GM23338 (cell line): Measurements from ENCODE around the gene ATG7. TPM values are rescaled to one million over a fixed set of nuclear protein-coding genes. Genes with fewer than 3 reads are reported as not detected.

ENCODE experiments used
- ATAC-seq: fragments of 200-7000 bp; cut with Tn5 transposase; 3 replicates; pipeline ENCODE4 v1.9.1; 2020
- DNase-seq: peaks from one replicate; pipeline ENCODE4 v3.0.0-alpha.2; 2015; ENCODE audit warnings: low spot score
- H2AFZ ChIP-seq: fragments of 200-600 bp; sonication (generic); 2 replicates; pipeline ENCODE4 v1.8.0; 2016; ENCODE audit warnings: antibody characterized with exemption, mild to moderate bottlenecking, moderate library complexity
- H3F3A ChIP-seq: fragments of 200-600 bp; sonication (generic); replicated peaks from 2 replicates; pipeline ENCODE4 v1.8.0; 2017; ENCODE audit warnings: antibody characterized with exemption, mixed run types, low read depth
- H3K27ac ChIP-seq: fragments of 200-600 bp; sonication (generic); 2 replicates; pipeline ENCODE4 v1.6.1; 2016; ENCODE audit warnings: low read depth
- H3K27me3 ChIP-seq: fragments of 200-600 bp; sonication (generic); 2 replicates; pipeline ENCODE4 v1.8.0; 2016; ENCODE audit warnings: mild to moderate bottlenecking, mixed run types, moderate library complexity; ENCODE audit not compliant: insufficient read depth
- H3K36me3 ChIP-seq: fragments of 200-600 bp; sonication (generic); 2 replicates; pipeline ENCODE4 v1.8.0; 2016; ENCODE audit warnings: mild to moderate bottlenecking; ENCODE audit not compliant: insufficient read depth
- H3K4me1 ChIP-seq: fragments of 200-600 bp; sonication (generic); 2 replicates; pipeline ENCODE4 v1.8.0; 2016; ENCODE audit warnings: mild to moderate bottlenecking, moderate library complexity; ENCODE audit not compliant: insufficient read depth
- H3K4me2 ChIP-seq: fragments of 200-600 bp; sonication (generic); 2 replicates; pipeline ENCODE4 v1.7.1; 2017; ENCODE audit warnings: mixed run types
- H3K4me3 ChIP-seq: fragments of 200-600 bp; sonication (generic); 2 replicates; pipeline ENCODE4 v1.6.1; 2016; ENCODE audit warnings: mixed run types
- H3K79me2 ChIP-seq: fragments of 200-600 bp; sonication (generic); replicated peaks from 2 replicates; pipeline ENCODE4 v1.8.0; 2017; ENCODE audit warnings: mild to moderate bottlenecking; ENCODE audit not compliant: insufficient read depth
- H3K9me2 ChIP-seq: fragments of 200-600 bp; sonication (generic); 2 replicates; pipeline ENCODE4 v1.8.0; 2017; ENCODE audit not compliant: insufficient read depth
- H4K20me1 ChIP-seq: fragments of 200-600 bp; sonication (generic); replicated peaks from 2 replicates; pipeline ENCODE4 v1.8.0; 2017; ENCODE audit warnings: mild to moderate bottlenecking; ENCODE audit not compliant: insufficient read depth
- H3K27ac Mint-ChIP-seq: 2 replicates; pipeline ENCODE4 v1.8.0; 2020; ENCODE audit warnings: inconsistent platforms, mild to moderate bottlenecking, moderate library complexity, mixed read lengths
- H3K27me3 Mint-ChIP-seq: 3 replicates; pipeline ENCODE4 v1.8.0; 2022; ENCODE audit warnings: low read depth, mild to moderate bottlenecking, moderate library complexity, mixed read lengths, inconsistent platforms; ENCODE audit not compliant: insufficient read depth, poor library complexity
- H3K36me3 Mint-ChIP-seq: 3 replicates; pipeline ENCODE4 v1.8.0; 2021; ENCODE audit warnings: low read depth, mild to moderate bottlenecking, inconsistent platforms, moderate library complexity, mixed read lengths
- H3K4me1 Mint-ChIP-seq: 3 replicates; pipeline ENCODE4 v1.8.0; 2020; ENCODE audit warnings: mild to moderate bottlenecking, inconsistent platforms, mixed read lengths
- H3K4me3 Mint-ChIP-seq: 3 replicates; pipeline ENCODE4 v1.8.0; 2021; ENCODE audit warnings: moderate library complexity, mild to moderate bottlenecking, inconsistent platforms, mixed read lengths
- H3K9me3 Mint-ChIP-seq: 3 replicates; pipeline ENCODE4 v1.8.0; 2020; ENCODE audit warnings: moderate library complexity, mild to moderate bottlenecking, inconsistent platforms, mixed read lengths
- CREB1 ChIP-seq: fragments of 250-450 bp; sonication (Bioruptor Pico); IDR thresholded peaks from 2 replicates; pipeline ENCODE4 v1.5.0; 2020; ENCODE audit warnings: low read depth, mild to moderate bottlenecking, moderate library complexity
- CTCF ChIP-seq, 2 experiments: fragments of 200-600 bp in 1 of 2; sonication (generic) in 1 of 2; conservative IDR thresholded peaks; 2 replicates each; pipeline versions ENCODE4 v1.5.1 to v1.6.1; 2016 to 2017; ENCODE audit warnings: antibody characterized with exemption in 2 of 2, low read depth in 2 of 2, mild to moderate bottlenecking in 2 of 2, moderate library complexity in 1 of 2
- ETS1 ChIP-seq: IDR thresholded peaks from 2 replicates; pipeline ENCODE4 v1.6.1; 2016; ENCODE audit warnings: antibody characterized with exemption
- EZH2 ChIP-seq: fragments of 200-600 bp; sonication (generic); IDR thresholded peaks from one replicate; pipeline ENCODE4 v1.8.0; 2017; ENCODE audit warnings: antibody characterized with exemption, mild to moderate bottlenecking, low read depth; ENCODE audit not compliant: unreplicated experiment
- EZH2phosphoT487 ChIP-seq: fragments of 200-600 bp; sonication (generic); IDR thresholded peaks from one replicate; pipeline ENCODE4 v1.8.1; 2018; ENCODE audit warnings: antibody characterized with exemption; ENCODE audit not compliant: unreplicated experiment
- JUNB ChIP-seq: IDR thresholded peaks from one replicate; pipeline ENCODE4 v1.6.1; 2016; ENCODE audit warnings: antibody characterized with exemption; ENCODE audit not compliant: unreplicated experiment
- NANOG ChIP-seq: IDR thresholded peaks from 2 replicates; pipeline ENCODE4 v1.6.1; 2016; ENCODE audit warnings: antibody characterized with exemption, borderline replicate concordance
- POLR2AphosphoS5 ChIP-seq: IDR thresholded peaks from 2 replicates; pipeline ENCODE4 v1.6.1; 2016; ENCODE audit warnings: antibody characterized with exemption, low read depth
- STAT1 ChIP-seq: IDR thresholded peaks from one replicate; pipeline ENCODE4 v1.6.1; 2016; ENCODE audit warnings: antibody characterized with exemption; ENCODE audit not compliant: unreplicated experiment
- ZNF114 ChIP-seq: fragments of 250-450 bp; sonication (Bioruptor Pico); IDR thresholded peaks from 2 replicates; pipeline ENCODE4 v1.5.0; 2020; ENCODE audit warnings: mild to moderate bottlenecking, moderate library complexity
- ZNF331 ChIP-seq: fragments of 250-450 bp; sonication (Bioruptor Pico); IDR thresholded peaks from 2 replicates; pipeline ENCODE4 v1.5.0; 2020; ENCODE audit warnings: low read depth, mild to moderate bottlenecking, moderate library complexity
- polyA plus RNA-seq: library from polyadenylated mRNA; unstranded; fragments of >200 nt; fragmentation: Nextera tagmentation; extraction: Ambion mirVana; gene quantifications from 2 replicates; pipeline ENCODE4 v1.2.1, GENCODE V29; 2016
- total RNA-seq: library from RNA; depleted of rRNA; stranded (reverse); fragments of >200 nt; shearing (Covaris generic); gene quantifications from 2 replicates; pipeline ENCODE4 v1.2.3, GENCODE V29; 2014
- TF ChIP-seq, protein P1 (sequence below): fragments of 250-450 bp; sonication (Bioruptor Pico); IDR thresholded peaks from 2 replicates; pipeline ENCODE4 v1.5.0; 2020; ENCODE audit warnings: mild to moderate bottlenecking, moderate library complexity
- TF ChIP-seq, protein P2 (sequence below): IDR thresholded peaks from one replicate; pipeline ENCODE4 v1.6.1; 2018; ENCODE audit warnings: antibody characterized with exemption; ENCODE audit not compliant: unreplicated experiment

The ATG7 gene
- total and polyA plus RNA-seq, 2 experiments from 2014 or later = 16.2 to 36.7 TPM

GRCh38 chr3:11382146-11382745 is 110.0 kb downstream of the ATG7 start:
- no peaks in the 10 kb centered on the region for H3K9me2 ChIP-seq
- no peak overlapping the region for H3K4me3 ChIP-seq
- H3K27me3 ChIP-seq = no peaks in the 10 kb centered on the region
- no peak for DNase-seq
- no peaks in the 10 kb centered on the region for H3F3A ChIP-seq
- H3K36me3 ChIP-seq = no peaks in the 10 kb centered on the region
- Mint-ChIP-seq H3K36me3 (no peaks in the 10 kb centered on the region), H3K9me3 (no peaks in the 10 kb centered on the region), H3K4me1 (peaks cover 19% of the 10 kb centered on the region), H3K27me3 (no peaks in the 10 kb centered on the region), H3K4me3 (no peak overlapping the region), H3K27ac (no peak overlapping the region)
- H3K79me2 ChIP-seq = no peaks in the 10 kb centered on the region
- no peak for ATAC-seq
- H2AFZ ChIP-seq = no peak overlapping the region
- H3K27ac ChIP-seq = no peak overlapping the region
- H3K4me2 ChIP-seq = no peak overlapping the region
- H3K4me1 ChIP-seq = no peaks in the 10 kb centered on the region; the same call in 1 of the 2 replicates
- TF ChIP-seq EZH2 (no peak), CTCF (conservative IDR thresholded peaks at IDR 0.05; ENCODE audit: low read depth in 2 of 2) (no peak), NANOG (no peak), JUNB (no peak), ZNF114 (CRISPR knock-in tag) (no peak), CREB1 (CRISPR knock-in tag) (no peak), STAT1 (no peak), EZH2phosphoT487 (no peak), ZNF331 (CRISPR knock-in tag) (no peak), POLR2AphosphoS5 (no peak), ETS1 (no peak)
- TF ChIP-seq, protein P1, sequence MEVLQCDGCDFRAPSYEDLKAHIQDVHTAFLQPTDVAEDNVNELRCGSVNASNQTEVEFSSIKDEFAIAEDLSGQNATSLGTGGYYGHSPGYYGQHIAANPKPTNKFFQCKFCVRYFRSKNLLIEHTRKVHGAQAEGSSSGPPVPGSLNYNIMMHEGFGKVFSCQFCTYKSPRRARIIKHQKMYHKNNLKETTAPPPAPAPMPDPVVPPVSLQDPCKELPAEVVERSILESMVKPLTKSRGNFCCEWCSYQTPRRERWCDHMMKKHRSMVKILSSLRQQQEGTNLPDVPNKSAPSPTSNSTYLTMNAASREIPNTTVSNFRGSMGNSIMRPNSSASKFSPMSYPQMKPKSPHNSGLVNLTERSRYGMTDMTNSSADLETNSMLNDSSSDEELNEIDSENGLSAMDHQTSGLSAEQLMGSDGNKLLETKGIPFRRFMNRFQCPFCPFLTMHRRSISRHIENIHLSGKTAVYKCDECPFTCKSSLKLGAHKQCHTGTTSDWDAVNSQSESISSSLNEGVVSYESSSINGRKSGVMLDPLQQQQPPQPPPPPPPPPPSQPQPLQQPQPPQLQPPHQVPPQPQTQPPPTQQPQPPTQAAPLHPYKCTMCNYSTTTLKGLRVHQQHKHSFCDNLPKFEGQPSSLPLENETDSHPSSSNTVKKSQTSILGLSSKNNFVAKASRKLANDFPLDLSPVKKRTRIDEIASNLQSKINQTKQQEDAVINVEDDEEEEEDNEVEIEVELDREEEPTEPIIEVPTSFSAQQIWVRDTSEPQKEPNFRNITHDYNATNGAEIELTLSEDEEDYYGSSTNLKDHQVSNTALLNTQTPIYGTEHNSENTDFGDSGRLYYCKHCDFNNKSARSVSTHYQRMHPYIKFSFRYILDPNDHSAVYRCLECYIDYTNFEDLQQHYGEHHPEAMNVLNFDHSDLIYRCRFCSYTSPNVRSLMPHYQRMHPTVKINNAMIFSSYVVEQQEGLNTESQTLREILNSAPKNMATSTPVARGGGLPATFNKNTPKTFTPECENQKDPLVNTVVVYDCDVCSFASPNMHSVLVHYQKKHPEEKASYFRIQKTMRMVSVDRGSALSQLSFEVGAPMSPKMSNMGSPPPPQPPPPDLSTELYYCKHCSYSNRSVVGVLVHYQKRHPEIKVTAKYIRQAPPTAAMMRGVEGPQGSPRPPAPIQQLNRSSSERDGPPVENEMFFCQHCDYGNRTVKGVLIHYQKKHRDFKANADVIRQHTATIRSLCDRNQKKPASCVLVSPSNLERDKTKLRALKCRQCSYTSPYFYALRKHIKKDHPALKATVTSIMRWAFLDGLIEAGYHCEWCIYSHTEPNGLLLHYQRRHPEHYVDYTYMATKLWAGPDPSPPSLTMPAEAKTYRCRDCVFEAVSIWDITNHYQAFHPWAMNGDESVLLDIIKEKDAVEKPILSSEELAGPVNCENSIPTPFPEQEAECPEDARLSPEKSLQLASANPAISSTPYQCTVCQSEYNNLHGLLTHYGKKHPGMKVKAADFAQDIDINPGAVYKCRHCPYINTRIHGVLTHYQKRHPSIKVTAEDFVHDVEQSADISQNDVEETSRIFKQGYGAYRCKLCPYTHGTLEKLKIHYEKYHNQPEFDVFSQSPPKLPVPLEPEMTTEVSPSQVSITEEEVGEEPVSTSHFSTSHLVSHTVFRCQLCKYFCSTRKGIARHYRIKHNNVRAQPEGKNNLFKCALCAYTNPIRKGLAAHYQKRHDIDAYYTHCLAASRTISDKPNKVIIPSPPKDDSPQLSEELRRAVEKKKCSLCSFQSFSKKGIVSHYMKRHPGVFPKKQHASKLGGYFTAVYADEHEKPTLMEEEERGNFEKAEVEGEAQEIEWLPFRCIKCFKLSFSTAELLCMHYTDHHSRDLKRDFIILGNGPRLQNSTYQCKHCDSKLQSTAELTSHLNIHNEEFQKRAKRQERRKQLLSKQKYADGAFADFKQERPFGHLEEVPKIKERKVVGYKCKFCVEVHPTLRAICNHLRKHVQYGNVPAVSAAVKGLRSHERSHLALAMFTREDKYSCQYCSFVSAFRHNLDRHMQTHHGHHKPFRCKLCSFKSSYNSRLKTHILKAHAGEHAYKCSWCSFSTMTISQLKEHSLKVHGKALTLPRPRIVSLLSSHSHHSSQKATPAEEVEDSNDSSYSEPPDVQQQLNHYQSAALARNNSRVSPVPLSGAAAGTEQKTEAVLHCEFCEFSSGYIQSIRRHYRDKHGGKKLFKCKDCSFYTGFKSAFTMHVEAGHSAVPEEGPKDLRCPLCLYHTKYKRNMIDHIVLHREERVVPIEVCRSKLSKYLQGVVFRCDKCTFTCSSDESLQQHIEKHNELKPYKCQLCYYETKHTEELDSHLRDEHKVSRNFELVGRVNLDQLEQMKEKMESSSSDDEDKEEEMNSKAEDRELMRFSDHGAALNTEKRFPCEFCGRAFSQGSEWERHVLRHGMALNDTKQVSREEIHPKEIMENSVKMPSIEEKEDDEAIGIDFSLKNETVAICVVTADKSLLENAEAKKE (CRISPR knock-in tag) = no peak
- TF ChIP-seq, protein P2, sequence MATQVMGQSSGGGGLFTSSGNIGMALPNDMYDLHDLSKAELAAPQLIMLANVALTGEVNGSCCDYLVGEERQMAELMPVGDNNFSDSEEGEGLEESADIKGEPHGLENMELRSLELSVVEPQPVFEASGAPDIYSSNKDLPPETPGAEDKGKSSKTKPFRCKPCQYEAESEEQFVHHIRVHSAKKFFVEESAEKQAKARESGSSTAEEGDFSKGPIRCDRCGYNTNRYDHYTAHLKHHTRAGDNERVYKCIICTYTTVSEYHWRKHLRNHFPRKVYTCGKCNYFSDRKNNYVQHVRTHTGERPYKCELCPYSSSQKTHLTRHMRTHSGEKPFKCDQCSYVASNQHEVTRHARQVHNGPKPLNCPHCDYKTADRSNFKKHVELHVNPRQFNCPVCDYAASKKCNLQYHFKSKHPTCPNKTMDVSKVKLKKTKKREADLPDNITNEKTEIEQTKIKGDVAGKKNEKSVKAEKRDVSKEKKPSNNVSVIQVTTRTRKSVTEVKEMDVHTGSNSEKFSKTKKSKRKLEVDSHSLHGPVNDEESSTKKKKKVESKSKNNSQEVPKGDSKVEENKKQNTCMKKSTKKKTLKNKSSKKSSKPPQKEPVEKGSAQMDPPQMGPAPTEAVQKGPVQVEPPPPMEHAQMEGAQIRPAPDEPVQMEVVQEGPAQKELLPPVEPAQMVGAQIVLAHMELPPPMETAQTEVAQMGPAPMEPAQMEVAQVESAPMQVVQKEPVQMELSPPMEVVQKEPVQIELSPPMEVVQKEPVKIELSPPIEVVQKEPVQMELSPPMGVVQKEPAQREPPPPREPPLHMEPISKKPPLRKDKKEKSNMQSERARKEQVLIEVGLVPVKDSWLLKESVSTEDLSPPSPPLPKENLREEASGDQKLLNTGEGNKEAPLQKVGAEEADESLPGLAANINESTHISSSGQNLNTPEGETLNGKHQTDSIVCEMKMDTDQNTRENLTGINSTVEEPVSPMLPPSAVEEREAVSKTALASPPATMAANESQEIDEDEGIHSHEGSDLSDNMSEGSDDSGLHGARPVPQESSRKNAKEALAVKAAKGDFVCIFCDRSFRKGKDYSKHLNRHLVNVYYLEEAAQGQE = no peak
- H4K20me1 ChIP-seq = no peaks in the 10 kb centered on the region
